HCT116 (cell line): ENCODE measurements around the gene GTPBP1. TPM values are rescaled to one million over a fixed set of nuclear protein-coding genes. Genes with fewer than 3 reads are reported as not detected.

Source experiments
- ATAC-seq: fragments of 200-7000 bp; cut with Tn5 transposase; 2 replicates; pipeline ENCODE4 v1.9.1; 2020; ENCODE audit warnings: mild to moderate bottlenecking, moderate library complexity
- BruUV-seq: library from RNA; stranded (reverse); fragments of 400-500 nt; replicated peaks from 2 replicates; lab custom pipeline; 2021; lab: Mats Ljungman, UMichigan
- CTCF ChIA-PET: fragments of 300-600 bp; sonication (Branson Sonifier 250); formaldehyde crosslinking; loops from one replicate; lab custom pipeline; 2021; ENCODE audit warnings: antibody characterized with exemption; lab: Charles Lee
- POLR2A ChIA-PET: fragments of 300-600, 350-600 bp; sonication (Branson Sonifier 250); formaldehyde crosslinking; loops from one replicate; lab custom pipeline; 2021; ENCODE audit warnings: antibody characterized with exemption; lab: Charles Lee
- RAD21 ChIA-PET, 2 experiments: fragments of 300-600 bp; sonication (Branson Sonifier 250); formaldehyde crosslinking; loops; one replicate each; lab custom pipeline; 2023; ENCODE audit warnings: low total read pairs in 2 of 2; ENCODE audit not compliant: uncharacterized antibody in 2 of 2, unreplicated experiment in 2 of 2, low non-redundant PET in 1 of 2; lab: Charles Lee
- DNase-seq: peaks from one replicate; pipeline ENCODE4 v3.0.0-alpha.2; 2010; ENCODE audit warnings: low read depth, low spot score
- H2AFZ ChIP-seq: fragments of 200-600 bp; shearing (Covaris generic), sonication (generic); 2 replicates; pipeline ENCODE4 v1.6.1; 2017; ENCODE audit warnings: low read depth, mixed run types, mixed read lengths, antibody characterized with exemption, low read length; ENCODE audit not compliant: poor library complexity, severe bottlenecking
- H3K27ac ChIP-seq: 2 replicates; pipeline ENCODE4 v1.5.1; 2012; ENCODE audit warnings: low read depth, low read length
- H3K27me3 ChIP-seq: fragments of 200-600 bp; sonication (generic); 2 replicates; pipeline ENCODE4 v1.6.1; 2016; ENCODE audit warnings: mixed run types, low read length, mixed read lengths; ENCODE audit not compliant: insufficient read depth
- H3K36me3 ChIP-seq, 2 experiments: fragments of 200-500 bp in 1 of 2; fragments of 200-600 bp in 1 of 2; sonication (Bioruptor generic) in 1 of 2; sonication (generic) in 1 of 2; 2 replicates each; pipeline versions ENCODE4 v1.5.1 to v1.6.1; 2014 to 2016; ENCODE audit warnings: low read length in 2 of 2, inconsistent platforms in 1 of 2, mixed read lengths in 1 of 2, mixed run types in 1 of 2; ENCODE audit not compliant: insufficient read depth in 2 of 2, control insufficient read depth in 1 of 2
- H3K4me1 ChIP-seq, 2 experiments: fragments of 200-600 bp in 1 of 2; sonication (generic) in 1 of 2; 2 replicates each; pipeline versions ENCODE4 v1.5.1 to v1.6.1; 2012 to 2017; ENCODE audit warnings: low read length in 2 of 2, inconsistent platforms in 1 of 2, mild to moderate bottlenecking in 1 of 2, mixed read lengths in 1 of 2, mixed run types in 1 of 2, moderate library complexity in 1 of 2; ENCODE audit not compliant: insufficient read depth in 2 of 2, control insufficient read depth in 1 of 2
- H3K4me2 ChIP-seq: fragments of 200-600 bp; sonication (generic); 2 replicates; pipeline ENCODE4 v1.6.1; 2017; ENCODE audit warnings: mixed run types, low read length, mixed read lengths
- H3K4me3 ChIP-seq, 2 experiments: fragments of 200-600 bp in 1 of 2; sonication (generic) in 1 of 2; replicated peaks in 1 of 2; 2 replicates each; pipeline ENCODE4 v1.5.1; 2011 to 2016; ENCODE audit warnings: low read length in 2 of 2, control low read depth in 1 of 2, low read depth in 1 of 2, mild to moderate bottlenecking in 1 of 2, mixed read lengths in 1 of 2, mixed run types in 1 of 2
- H3K79me2 ChIP-seq: fragments of 200-600 bp; sonication (generic); 2 replicates; pipeline ENCODE4 v1.6.1; 2017; ENCODE audit warnings: mild to moderate bottlenecking, mixed run types, low read length, moderate library complexity, mixed read lengths; ENCODE audit not compliant: insufficient read depth
- H3K9ac ChIP-seq: fragments of 200-600 bp; sonication (generic); 2 replicates; pipeline ENCODE4 v1.6.1; 2016; ENCODE audit warnings: low read length, mixed read lengths
- H3K9me2 ChIP-seq: fragments of 200-600 bp; sonication (generic), shearing (Covaris generic); 2 replicates; pipeline ENCODE4 v1.6.1; 2017; ENCODE audit warnings: mixed run types, mild to moderate bottlenecking, moderate library complexity; ENCODE audit not compliant: insufficient read depth
- H3K9me3 ChIP-seq, 2 experiments: fragments of 200-500 bp in 1 of 2; fragments of 200-600 bp in 1 of 2; sonication (Bioruptor generic) in 1 of 2; sonication (generic) in 1 of 2; 2 replicates each; pipeline ENCODE4 v1.6.1; 2014 to 2017; ENCODE audit warnings: low read length in 2 of 2, mixed read lengths in 2 of 2, inconsistent platforms in 1 of 2, low read depth in 1 of 2, mild to moderate bottlenecking in 1 of 2, mixed run types in 1 of 2, moderate library complexity in 1 of 2; ENCODE audit not compliant: control insufficient read depth in 1 of 2, insufficient read depth in 1 of 2
- H4K20me1 ChIP-seq: fragments of 200-600 bp; sonication (generic), shearing (Covaris generic); 2 replicates; pipeline ENCODE4 v1.6.1; 2017; ENCODE audit warnings: mixed run types, mild to moderate bottlenecking, moderate library complexity; ENCODE audit not compliant: insufficient read depth
- ATF3 ChIP-seq: IDR thresholded peaks from 2 replicates; pipeline ENCODE4 v1.6.1; 2012
- CBX3 ChIP-seq: IDR thresholded peaks from 2 replicates; pipeline ENCODE4 v1.6.1; 2012; ENCODE audit warnings: low read depth
- CEBPB ChIP-seq: IDR thresholded peaks from 2 replicates; pipeline ENCODE4 v1.6.1; 2012; ENCODE audit warnings: low read depth
- CTCF ChIP-seq, 3 experiments: fragments of 200-600 bp in 1 of 3; sonication (generic) in 1 of 3; IDR thresholded peaks in 2 of 3; conservative IDR thresholded peaks in 1 of 3; 2 replicates each; pipeline ENCODE4 v1.5.1; 2012 to 2017; ENCODE audit warnings: low read depth in 2 of 3, low read length in 2 of 3, antibody characterized with exemption in 1 of 3, borderline replicate concordance in 1 of 3, control low read depth in 1 of 3, mild to moderate bottlenecking in 1 of 3, mixed read lengths in 1 of 3, mixed run types in 1 of 3, moderate library complexity in 1 of 3; ENCODE audit not compliant: insufficient read depth in 1 of 3
- ELF1 ChIP-seq: IDR thresholded peaks from 2 replicates; pipeline ENCODE4 v1.6.1; 2012; ENCODE audit warnings: low read depth, borderline replicate concordance
- MAX ChIP-seq: IDR thresholded peaks from 2 replicates; pipeline ENCODE4 v1.6.1; 2012
- POLR2A ChIP-seq: IDR thresholded peaks from 2 replicates; pipeline ENCODE4 v1.7.0; 2011; ENCODE audit warnings: borderline replicate concordance; ENCODE audit not compliant: insufficient read depth, insufficient read length; ENCODE audit errors: extremely low read depth
- REST ChIP-seq: IDR thresholded peaks from 2 replicates; pipeline ENCODE4 v1.6.1; 2012; ENCODE audit warnings: low read depth
- ZBTB33 ChIP-seq: IDR thresholded peaks from 2 replicates; pipeline ENCODE4 v1.6.1; 2011; ENCODE audit warnings: mild to moderate bottlenecking, low read length, moderate library complexity; ENCODE audit not compliant: insufficient replicate concordance; ENCODE audit errors: extremely low read depth
- ZFX ChIP-seq: fragments of 450-650 bp; IDR thresholded peaks from 2 replicates; pipeline ENCODE4 v1.6.1; 2017
- intact Hi-C: fragments of 100-400 bp; cut with micrococcal nuclease; formaldehyde crosslinking; loops from 2 replicates; pipeline ENCODE4 v1.10.0; 2022
- total RNA-seq: library from RNA; stranded (reverse); gene quantifications from one replicate; pipeline ENCODE4 v1.2.1, GENCODE V29; 2021; ENCODE audit not compliant: unreplicated experiment

GTPBP1 gene
- total RNA-seq, 1 experiment from 2014 or later, result 48.2 TPM

GRCh38 chr22:38729946-38730345 is 24.2 kb downstream of the GTPBP1 start:
- H4K20me1 ChIP-seq, result no peaks in the 10 kb centered on the region
- H3K36me3 ChIP-seq, result peaks cover 44 to 49% of the 10 kb centered on the region in 2 experiments; a peak in 3 of 4 replicates
- H3K79me2 ChIP-seq, result no peaks in the 10 kb centered on the region
- no peaks in the 10 kb centered on the region for H3K9me2 ChIP-seq
- no peak overlapping the region for H3K9ac ChIP-seq
- no peak overlapping the region for H3K27ac ChIP-seq
- no peak overlapping the region for H3K4me3 ChIP-seq
- no peak for TF ChIP-seq ELF1
- no peaks in the 10 kb centered on the region for H3K27me3 ChIP-seq
- no peaks in the 10 kb centered on the region for H3K9me3 ChIP-seq
- ATAC-seq (no peak), DNase-seq (no peak)
- H3K4me1 ChIP-seq, result no peaks in the 10 kb centered on the region
- ChIA-PET POLR2A (no interaction called here), RAD21 (no interaction called here), CTCF (no interaction called here)
- no peak overlapping the region for H2AFZ ChIP-seq
- BruUV-seq, result no TSS peak
- H3K4me2 ChIP-seq, result no peak overlapping the region
- intact Hi-C loops, result no loop called here

- Histone ChIP-seq H3K9me2 (no peaks in the 10 kb centered on the region), H3K79me2 (no peaks in the 10 kb centered on the region), H3K27ac (no peak overlapping the region)
- BruUV-seq, result no TSS peak
- POLR2A ChIA-PET, result no interaction called here
- no peak for TF ChIP-seq REST
- TF ChIP-seq CTCF (IDR thresholded peaks at IDR 0.05 in 2 of 3, conservative IDR thresholded peaks at IDR 0.05 in 1 of 3; ENCODE audit: borderline replicate concordance in 1 of 3, insufficient read depth in 1 of 3, low read depth in 2 of 3, low read length in 2 of 3), result no peak
- no peak for TF ChIP-seq ELF1
- TF ChIP-seq ATF3, result no peak
- TF ChIP-seq CEBPB, result no peak
- TF ChIP-seq CBX3, result no peak
- TF ChIP-seq MAX, result no peak
- no peak for TF ChIP-seq POLR2A
- no peak for TF ChIP-seq ZBTB33
- no peak for TF ChIP-seq ZFX
- TF ChIP-seq, all 23 proteins: peak for 0
- intact Hi-C loops, result no loop called here
- DNase-seq (no peak), ATAC-seq (no peak)
- ChIA-PET CTCF (interaction anchor here (1.6 kb wide), 1 partner anchor 12 kb away, joined by 4 read pairs; no protein-coding TSS in a partner anchor), RAD21 (no interaction called here)
- Histone ChIP-seq H3K27me3 (no peaks in the 10 kb centered on the region), H3K36me3 (peaks cover 40 to 49% of the 10 kb centered on the region in 2 experiments; a peak in 3 of 4 replicates), H2AFZ (no peak overlapping the region), H3K4me2 (no peak overlapping the region), H3K4me1 (no peaks in the 10 kb centered on the region), H3K9me3 (no peaks in the 10 kb centered on the region), H3K9ac (no peak overlapping the region), H3K4me3 (no peak overlapping the region), H4K20me1 (no peaks in the 10 kb centered on the region)
Observed at GRCh38 chr22:38730411-38730871, 24.7 kb downstream of the GTPBP1 start.
